Stimulated activated CD8-positive, alpha-beta memory T cell treated with anti-CD3 and anti-CD28 coated beads, Interleukin-7, amount 100 ng/mL, for 4 hours (primary cell): ENCODE data around the gene L3MBTL4.
"Not testable (repeated sequence)": the region's sequence is repeated elsewhere in the genome, so short reads cannot be mapped to it uniquely, and the experiment has no call there.

Experiments used
- DNase-seq, 2 donors: peaks; one replicate each; pipeline ENCODE4 v3.0.0-alpha.2; 2020; ENCODE audit warnings: low read depth in 2 of 2

The L3MBTL4 gene

GRCh38 chr18:6199777-6200176 lies 214.9 kb downstream of the L3MBTL4 start:
- no peak for DNase-seq

- DNase-seq: no peak
Observed at GRCh38 chr18:6198585-6198984, 216.1 kb downstream of the L3MBTL4 start.

GRCh38 chr18:6194640-6195039 lies 220.1 kb downstream of the L3MBTL4 start:
- no peak for DNase-seq

- DNase-seq: not testable (repeated sequence)
Observed at GRCh38 chr18:6185782-6186181, 228.9 kb downstream of the L3MBTL4 start.

- no peak for DNase-seq
Observed at GRCh38 chr18:6174983-6175745, 239.5 kb downstream of the L3MBTL4 start.

GRCh38 chr18:6170604-6171003 lies 244.1 kb downstream of the L3MBTL4 start:
- no peak for DNase-seq

GRCh38 chr18:6161549-6161948 lies 253.2 kb downstream of the L3MBTL4 start:
- no peak for DNase-seq

GRCh38 chr18:6159426-6159825 lies 255.3 kb downstream of the L3MBTL4 start:
- no peak for DNase-seq

- DNase-seq: no peak
Observed at GRCh38 chr18:6158958-6159357, 255.8 kb downstream of the L3MBTL4 start.

GRCh38 chr18:6156446-6156845 lies 258.3 kb downstream of the L3MBTL4 start:
- DNase-seq: no peak

GRCh38 chr18:6155707-6156106 lies 259.0 kb downstream of the L3MBTL4 start:
- DNase-seq: no peak

GRCh38 chr18:6150430-6150829 lies 264.3 kb downstream of the L3MBTL4 start:
- DNase-seq: no peak

GRCh38 chr18:6146307-6146661 lies 268.4 kb downstream of the L3MBTL4 start:
- no peak for DNase-seq

- DNase-seq: no peak
Observed at GRCh38 chr18:6145645-6146306, 268.9 kb downstream of the L3MBTL4 start.

- no peak for DNase-seq
Observed at GRCh38 chr18:6139007-6139406, 275.7 kb downstream of the L3MBTL4 start.

- DNase-seq: not testable (repeated sequence)
Observed at GRCh38 chr18:6135901-6136300, 278.8 kb downstream of the L3MBTL4 start.

GRCh38 chr18:6135029-6135428 lies 279.7 kb downstream of the L3MBTL4 start:
- not testable (repeated sequence) for DNase-seq

- no peak for DNase-seq
Observed at GRCh38 chr18:6132751-6133368, 281.9 kb downstream of the L3MBTL4 start.

- DNase-seq: no peak
Observed at GRCh38 chr18:6120820-6121279, 293.9 kb downstream of the L3MBTL4 start.

GRCh38 chr18:6119761-6120160 lies 294.9 kb downstream of the L3MBTL4 start:
- DNase-seq: no peak

- no peak for DNase-seq
Observed at GRCh38 chr18:6118080-6118479, 296.6 kb downstream of the L3MBTL4 start.

- no peak for DNase-seq
Observed at GRCh38 chr18:6115710-6116109, 299.0 kb downstream of the L3MBTL4 start.

GRCh38 chr18:6113650-6114049 lies 301.1 kb downstream of the L3MBTL4 start:
- no peak for DNase-seq
